HEK293 (cell line): Measurements from ENCODE around the gene MGAT5B.

Experiments used
- MYNN ChIP-seq: fragments of 450-650 bp; formaldehyde crosslinking; IDR thresholded peaks from 2 replicates; pipeline ENCODE4 v1.5.1; 2016; ENCODE audit warnings: missing biosample characterization, missing genetic modification characterization, borderline replicate concordance
- SALL2 ChIP-seq: fragments of 450-650 bp; formaldehyde crosslinking; IDR thresholded peaks from 2 replicates; pipeline ENCODE4 v1.5.0; 2017; ENCODE audit warnings: missing biosample characterization, mild to moderate bottlenecking, missing genetic modification characterization, borderline replicate concordance
- ZNF391 ChIP-seq: fragments of 450-650 bp; formaldehyde crosslinking; IDR thresholded peaks from 2 replicates; pipeline ENCODE4 v1.5.1; 2016; ENCODE audit warnings: low read depth, missing biosample characterization, missing genetic modification characterization, borderline replicate concordance
- ZNF544 ChIP-seq: fragments of 450-650 bp; formaldehyde crosslinking; IDR thresholded peaks from 2 replicates; pipeline ENCODE4 v1.5.0; 2017; ENCODE audit warnings: missing biosample characterization, missing genetic modification characterization
- ZNF707 ChIP-seq: fragments of 450-650 bp; formaldehyde crosslinking; IDR thresholded peaks from 2 replicates; pipeline ENCODE4 v1.5.1; 2016; ENCODE audit warnings: missing biosample characterization, missing genetic modification characterization
- ZNF785 ChIP-seq: fragments of 450-650 bp; formaldehyde crosslinking; IDR thresholded peaks from 2 replicates; pipeline ENCODE4 v1.5.1; 2016; ENCODE audit warnings: missing biosample characterization, missing genetic modification characterization
- TF ChIP-seq, protein P1 (sequence below): fragments of 450-650 bp; formaldehyde crosslinking; IDR thresholded peaks from 2 replicates; pipeline ENCODE4 v1.5.1; 2016; ENCODE audit warnings: missing biosample characterization, missing genetic modification characterization
- TF ChIP-seq, protein P2 (sequence below): fragments of 450-650 bp; formaldehyde crosslinking; IDR thresholded peaks from 2 replicates; pipeline ENCODE4 v1.5.1; 2016; ENCODE audit warnings: missing biosample characterization, missing genetic modification characterization
- TF ChIP-seq, protein P3 (sequence below): fragments of 450-650 bp; formaldehyde crosslinking; IDR thresholded peaks from 2 replicates; pipeline ENCODE4 v1.5.1; 2016; ENCODE audit warnings: missing biosample characterization, missing genetic modification characterization
- TF ChIP-seq, protein P4 (sequence below): fragments of 450-650 bp; formaldehyde crosslinking; IDR thresholded peaks from 2 replicates; pipeline ENCODE4; 2016; ENCODE audit warnings: missing biosample characterization, missing genetic modification characterization

DNA sequence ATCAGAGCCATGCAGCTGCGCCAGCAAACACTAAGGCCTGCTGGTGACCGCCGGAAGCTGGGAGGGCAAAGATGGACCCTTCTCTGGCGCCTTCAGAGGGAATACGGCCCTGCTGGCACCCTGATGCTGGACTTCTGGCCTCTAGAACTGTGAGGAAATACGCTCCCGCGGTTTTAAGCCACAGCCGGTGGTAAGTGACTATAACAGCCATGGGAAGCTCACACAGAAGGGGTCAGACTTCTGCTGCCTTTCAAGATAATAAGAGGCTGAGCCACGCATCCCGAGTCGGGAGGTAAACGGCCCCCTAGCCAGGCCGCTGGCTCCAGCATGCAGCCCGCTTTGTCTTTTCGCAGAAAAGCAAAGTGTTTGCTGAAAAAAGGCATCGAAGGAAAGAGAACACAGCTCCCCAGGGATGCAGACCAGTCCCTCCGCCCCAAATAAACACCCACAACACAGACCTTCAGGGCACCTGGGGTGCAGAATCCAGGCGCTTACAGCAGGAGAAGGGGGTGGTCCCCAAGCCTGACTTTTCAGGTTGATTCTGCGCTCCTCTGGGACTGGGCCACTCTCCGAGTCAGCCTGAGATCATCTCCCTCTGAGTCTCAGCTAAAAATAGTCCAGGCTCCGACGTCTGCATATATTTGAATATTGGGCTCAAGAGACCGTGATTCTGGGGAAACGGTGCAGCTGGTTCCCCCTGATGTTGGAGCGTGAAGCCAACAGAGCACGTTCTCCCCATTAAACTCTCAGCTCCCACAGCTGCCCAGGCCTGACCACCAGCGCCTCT lies 89.7 kb downstream of the MGAT5B start:
- TF ChIP-seq, protein P1, sequence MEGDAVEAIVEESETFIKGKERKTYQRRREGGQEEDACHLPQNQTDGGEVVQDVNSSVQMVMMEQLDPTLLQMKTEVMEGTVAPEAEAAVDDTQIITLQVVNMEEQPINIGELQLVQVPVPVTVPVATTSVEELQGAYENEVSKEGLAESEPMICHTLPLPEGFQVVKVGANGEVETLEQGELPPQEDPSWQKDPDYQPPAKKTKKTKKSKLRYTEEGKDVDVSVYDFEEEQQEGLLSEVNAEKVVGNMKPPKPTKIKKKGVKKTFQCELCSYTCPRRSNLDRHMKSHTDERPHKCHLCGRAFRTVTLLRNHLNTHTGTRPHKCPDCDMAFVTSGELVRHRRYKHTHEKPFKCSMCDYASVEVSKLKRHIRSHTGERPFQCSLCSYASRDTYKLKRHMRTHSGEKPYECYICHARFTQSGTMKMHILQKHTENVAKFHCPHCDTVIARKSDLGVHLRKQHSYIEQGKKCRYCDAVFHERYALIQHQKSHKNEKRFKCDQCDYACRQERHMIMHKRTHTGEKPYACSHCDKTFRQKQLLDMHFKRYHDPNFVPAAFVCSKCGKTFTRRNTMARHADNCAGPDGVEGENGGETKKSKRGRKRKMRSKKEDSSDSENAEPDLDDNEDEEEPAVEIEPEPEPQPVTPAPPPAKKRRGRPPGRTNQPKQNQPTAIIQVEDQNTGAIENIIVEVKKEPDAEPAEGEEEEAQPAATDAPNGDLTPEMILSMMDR (tag by site-specific recombination): no peak
- TF ChIP-seq MYNN (no peak), ZNF707 (no peak), ZNF785 (no peak), ZNF544 (no peak), SALL2 (tag by site-specific recombination) (no peak), ZNF391 (tag by site-specific recombination) (no peak)
- TF ChIP-seq, protein P2, sequence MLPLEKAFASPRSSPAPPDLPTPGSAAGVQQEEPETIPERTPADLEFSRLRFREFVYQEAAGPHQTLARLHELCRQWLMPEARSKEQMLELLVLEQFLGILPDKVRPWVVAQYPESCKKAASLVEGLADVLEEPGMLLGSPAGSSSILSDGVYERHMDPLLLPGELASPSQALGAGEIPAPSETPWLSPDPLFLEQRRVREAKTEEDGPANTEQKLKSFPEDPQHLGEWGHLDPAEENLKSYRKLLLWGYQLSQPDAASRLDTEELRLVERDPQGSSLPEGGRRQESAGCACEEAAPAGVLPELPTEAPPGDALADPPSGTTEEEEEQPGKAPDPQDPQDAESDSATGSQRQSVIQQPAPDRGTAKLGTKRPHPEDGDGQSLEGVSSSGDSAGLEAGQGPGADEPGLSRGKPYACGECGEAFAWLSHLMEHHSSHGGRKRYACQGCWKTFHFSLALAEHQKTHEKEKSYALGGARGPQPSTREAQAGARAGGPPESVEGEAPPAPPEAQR (tag by site-specific recombination): no peak
- TF ChIP-seq, protein P3, sequence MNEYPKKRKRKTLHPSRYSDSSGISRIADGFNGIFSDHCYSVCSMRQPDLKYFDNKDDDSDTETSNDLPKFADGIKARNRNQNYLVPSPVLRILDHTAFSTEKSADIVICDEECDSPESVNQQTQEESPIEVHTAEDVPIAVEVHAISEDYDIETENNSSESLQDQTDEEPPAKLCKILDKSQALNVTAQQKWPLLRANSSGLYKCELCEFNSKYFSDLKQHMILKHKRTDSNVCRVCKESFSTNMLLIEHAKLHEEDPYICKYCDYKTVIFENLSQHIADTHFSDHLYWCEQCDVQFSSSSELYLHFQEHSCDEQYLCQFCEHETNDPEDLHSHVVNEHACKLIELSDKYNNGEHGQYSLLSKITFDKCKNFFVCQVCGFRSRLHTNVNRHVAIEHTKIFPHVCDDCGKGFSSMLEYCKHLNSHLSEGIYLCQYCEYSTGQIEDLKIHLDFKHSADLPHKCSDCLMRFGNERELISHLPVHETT (tag by site-specific recombination): no peak
- TF ChIP-seq, protein P4, sequence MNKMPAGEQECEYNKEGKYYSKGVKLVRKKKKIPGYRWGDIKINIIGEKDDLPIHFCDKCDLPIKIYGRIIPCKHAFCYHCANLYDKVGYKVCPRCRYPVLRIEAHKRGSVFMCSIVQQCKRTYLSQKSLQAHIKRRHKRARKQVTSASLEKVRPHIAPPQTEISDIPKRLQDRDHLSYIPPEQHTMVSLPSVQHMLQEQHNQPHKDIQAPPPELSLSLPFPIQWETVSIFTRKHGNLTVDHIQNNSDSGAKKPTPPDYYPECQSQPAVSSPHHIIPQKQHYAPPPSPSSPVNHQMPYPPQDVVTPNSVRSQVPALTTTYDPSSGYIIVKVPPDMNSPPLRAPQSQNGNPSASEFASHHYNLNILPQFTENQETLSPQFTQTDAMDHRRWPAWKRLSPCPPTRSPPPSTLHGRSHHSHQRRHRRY (tag by site-specific recombination): no peak
